GM21529 (cell line): ENCODE measurements around the gene FOSB.
A peak's percentile ranks its signal among the peaks of the same experiment; 100 is the strongest.

ENCODE experiments used
- ATAC-seq: cut with Tn5 transposase; IDR thresholded peaks from one replicate; pipeline ENCODE4 v1.9.1; 2021; ENCODE audit not compliant: unreplicated experiment

FOSB gene

DNA sequence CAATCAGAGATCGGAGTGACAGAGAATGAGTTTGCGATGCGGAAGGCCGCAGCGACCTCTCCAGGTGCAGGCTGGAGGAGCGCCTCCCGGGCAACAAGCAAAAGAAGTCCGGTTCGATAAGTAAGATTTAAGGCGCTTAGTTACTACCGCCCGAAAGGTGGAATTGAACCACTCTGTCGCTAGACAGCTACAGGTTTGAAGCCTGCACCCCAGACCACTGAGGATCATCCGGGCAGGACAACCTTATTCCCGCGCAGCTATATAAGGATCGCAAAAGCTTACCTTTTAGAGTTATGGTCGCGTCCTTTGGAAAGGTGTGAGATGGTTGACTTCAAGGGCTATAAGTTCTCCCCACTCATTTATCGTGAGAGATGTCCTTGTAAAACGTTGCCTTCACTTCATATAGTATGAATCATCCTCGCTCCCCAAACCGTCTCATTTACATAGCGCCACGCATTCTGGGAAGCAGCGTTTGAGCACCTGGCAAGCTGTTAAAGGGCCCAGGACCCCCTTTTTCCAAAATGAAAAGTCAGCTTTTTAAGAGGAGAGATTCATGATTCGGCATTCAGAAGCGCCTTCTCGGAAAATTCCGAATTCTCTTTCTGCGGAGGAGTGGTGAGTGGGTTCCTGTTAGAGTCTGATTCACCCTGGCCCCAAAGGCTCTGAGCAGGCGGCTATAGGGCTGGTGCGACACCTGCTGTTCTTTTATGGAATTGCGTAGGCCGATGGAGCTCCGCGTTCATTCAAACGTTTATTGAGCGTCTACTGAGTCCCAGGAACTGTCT is 10.8 kb downstream of the FOSB start:
- peak; percentile 75 for ATAC-seq

DNA sequence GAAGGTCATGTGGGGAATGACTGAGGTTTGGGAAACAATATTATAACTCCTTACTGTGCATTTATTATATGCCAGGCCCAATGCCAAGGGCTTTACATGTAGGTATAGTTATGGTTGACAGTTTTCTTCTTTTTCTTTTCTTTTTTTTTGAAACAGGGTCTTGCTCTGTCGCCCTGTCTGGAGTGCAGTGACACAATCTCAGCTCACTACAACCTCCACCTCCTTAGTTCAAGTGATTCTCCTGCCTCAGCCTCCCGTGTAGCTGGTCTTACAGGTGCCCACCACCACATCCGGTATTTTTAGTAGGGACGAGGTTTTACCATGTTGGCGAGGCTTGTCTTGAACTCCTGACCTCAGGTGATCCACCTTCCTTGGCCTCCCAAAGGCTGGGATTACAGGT is 15.2 kb downstream of the FOSB start:
- ATAC-seq = no peak

DNA sequence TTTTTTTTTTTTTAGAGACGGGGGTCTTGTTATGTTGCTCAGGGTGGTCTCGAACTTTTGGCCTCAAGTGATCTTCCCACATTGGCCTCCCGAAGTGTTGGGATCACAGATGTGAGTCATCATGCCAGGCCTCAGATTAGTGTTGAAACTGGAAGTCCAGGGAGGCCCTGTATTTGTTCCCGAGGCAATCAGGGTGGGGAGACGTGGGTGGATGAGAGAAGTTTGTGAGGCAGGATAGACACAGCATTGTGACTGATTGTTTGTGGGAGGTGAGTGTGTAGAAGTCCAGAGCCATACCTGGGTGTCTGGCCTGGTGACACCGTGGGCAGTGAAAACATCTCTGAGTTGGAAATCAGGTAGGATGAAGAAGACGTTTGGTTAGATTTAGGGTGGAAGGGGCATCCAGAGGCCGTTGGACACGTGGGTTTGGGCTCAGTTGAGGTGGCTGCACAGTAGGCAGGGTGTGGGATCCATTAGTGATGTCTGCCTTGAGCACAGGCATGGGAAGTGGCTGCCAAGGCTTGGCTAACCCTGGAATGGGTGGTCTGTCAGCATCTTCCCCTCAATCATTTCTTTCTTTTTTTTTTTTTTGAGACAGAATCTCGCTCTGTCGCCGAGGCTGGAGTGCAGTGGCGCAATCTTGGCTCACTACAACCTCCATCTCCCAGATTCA is 16.6 kb downstream of the FOSB start:
- no peak for ATAC-seq

DNA sequence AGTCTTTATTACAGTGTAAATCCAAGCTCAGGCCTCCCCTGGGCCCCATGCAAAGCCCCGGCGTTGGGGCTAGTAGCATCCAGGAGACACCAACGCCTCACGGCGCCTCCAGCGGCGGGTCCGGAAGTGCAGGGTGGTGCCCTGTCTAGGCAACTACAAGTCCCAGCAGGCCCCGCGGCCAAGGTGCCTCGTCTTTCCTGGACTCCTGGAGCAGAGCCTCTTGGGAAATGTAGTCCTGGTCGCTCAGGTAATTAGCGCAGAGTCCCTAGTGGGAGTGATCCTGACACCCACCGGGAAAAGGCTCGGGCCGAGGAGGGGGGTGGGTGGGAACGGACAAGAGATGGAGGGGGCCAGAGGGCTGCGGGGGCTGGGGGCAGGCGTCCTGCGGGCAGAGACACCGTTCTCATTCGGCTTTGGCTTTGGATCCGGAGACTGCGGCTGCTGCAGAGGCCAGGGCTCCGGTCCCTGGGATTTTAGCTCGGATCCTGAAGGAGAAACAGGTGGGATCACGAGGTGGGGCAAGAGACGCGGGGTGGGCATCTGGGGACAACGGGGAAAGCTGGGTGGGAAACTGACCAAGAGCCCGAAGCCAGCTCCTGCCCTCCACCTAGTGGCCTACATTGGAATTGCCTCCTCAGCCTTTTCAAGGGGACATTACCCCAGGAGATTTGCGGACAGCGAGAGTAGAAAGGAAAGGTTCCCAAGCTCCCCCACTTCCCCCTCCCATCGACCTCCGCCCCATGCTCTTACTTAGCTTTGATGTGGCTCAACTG is 17.7 kb downstream of the FOSB start:
- ATAC-seq = peak; percentile 88

DNA sequence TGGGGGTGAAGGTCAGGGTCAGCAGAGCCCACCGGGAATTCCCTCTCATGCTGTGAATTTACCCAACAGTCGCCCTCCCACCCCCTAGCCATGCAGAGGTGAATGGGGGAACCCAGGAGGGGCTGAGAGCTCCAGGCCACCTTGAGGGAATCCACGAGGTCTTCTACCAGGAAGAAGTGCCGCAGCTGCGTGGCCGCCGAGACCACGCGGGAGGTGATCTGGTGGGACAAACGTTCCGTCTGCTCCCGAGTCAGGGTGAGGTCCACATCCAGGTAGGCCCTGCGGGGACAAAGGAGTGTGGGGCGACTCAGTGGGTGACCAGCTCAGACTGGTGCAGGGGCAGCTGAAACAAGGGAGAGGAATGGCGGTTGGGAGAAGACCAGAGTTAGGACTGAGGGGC is 20.9 kb downstream of the FOSB start:
- no peak for ATAC-seq

DNA sequence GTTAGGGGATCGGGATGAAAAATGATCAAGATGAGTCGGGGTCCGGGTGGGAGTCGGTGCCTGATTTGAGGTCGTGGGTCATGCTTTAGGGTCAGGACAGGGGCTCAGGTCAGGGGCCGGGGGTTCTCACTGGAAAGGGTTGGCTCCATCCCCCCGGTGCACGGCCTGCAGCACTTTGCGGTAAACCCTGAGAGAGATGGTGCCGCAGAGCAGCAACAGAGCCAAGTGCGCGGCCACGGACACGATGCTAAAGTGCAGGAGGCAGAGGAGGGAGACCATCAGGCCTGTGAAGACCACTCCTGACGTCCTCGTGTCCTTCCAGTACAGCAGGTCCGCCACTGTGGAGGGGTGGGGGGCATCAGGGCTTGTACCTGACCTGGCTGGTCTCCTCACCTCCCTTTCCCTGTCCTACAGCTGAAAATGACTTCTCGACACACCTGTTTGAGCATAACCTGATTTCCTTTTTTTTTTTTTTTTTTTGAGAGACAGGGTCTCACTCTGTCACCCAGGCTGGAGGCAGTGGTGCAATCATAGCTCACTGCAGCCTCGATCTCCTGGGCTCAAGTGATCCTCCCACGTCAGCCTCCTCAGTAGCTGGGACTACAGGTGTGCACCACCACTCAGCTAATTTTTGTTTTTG is 21.5 kb downstream of the FOSB start:
- no peak for ATAC-seq

DNA sequence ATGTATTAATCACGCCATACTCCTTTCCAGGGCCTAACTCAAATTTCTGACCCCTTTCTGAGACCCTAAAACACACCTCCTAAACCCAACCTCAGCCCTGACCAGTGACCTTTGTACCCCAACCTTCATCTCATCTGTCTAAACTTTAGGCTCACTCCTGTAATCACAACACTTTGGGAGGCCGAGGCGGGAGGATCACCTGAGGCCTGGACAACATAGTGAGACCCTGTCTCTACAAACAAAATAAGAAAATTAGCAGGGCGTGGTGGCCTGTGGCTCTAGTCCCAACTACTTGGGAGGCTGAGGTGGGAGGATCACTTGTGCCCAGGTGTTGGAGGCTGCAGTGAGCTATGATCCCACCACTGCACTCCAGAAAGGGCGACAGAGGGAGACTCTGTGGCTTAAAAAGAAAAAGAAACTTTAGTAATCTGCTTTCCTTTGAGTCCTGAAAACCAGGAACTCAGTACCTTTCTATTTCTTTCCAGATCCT is 24.4 kb downstream of the FOSB start:
- ATAC-seq = no peak

DNA sequence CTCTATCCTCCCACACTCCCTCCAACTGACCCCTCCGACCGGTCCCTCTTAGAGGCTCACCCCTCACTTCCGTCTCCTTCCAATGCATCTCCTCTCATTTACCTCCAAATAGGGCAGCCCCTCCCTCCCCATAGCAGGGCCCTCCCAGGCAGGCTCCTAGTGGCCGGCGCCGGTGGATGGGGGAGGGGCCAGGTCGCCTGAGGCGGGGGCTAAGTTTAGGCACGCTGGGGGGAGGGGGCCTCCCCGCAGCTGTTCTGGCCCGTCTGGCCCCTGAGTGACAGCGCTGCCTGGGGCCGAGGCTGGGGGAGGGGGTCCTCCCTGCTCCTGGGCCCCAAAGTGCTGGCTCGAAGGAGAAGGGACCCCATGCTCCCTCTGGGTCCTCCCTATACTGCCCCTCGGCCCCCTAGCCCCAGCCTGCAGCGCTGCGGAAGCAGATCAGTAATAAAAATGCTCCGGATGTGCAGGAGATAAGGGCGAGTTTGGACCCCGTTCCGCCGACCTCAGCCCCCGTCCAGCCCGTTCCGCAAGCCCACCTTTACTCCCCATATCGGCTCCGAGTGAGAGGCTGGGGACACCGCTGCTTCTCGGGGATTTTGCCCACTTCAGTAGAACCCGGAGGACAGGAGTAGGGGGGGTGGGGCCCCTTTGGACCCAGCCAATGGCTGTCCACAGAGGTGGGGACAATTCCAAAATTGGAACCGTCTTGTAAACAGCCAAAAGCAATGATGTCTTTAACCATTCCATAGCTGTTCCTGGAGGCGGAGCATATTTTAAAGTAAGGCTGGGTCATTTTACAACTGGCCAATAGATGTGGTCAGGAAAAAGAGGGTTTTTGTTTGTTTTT is 25.1 kb downstream of the FOSB start:
- ATAC-seq = peak; percentile 35

DNA sequence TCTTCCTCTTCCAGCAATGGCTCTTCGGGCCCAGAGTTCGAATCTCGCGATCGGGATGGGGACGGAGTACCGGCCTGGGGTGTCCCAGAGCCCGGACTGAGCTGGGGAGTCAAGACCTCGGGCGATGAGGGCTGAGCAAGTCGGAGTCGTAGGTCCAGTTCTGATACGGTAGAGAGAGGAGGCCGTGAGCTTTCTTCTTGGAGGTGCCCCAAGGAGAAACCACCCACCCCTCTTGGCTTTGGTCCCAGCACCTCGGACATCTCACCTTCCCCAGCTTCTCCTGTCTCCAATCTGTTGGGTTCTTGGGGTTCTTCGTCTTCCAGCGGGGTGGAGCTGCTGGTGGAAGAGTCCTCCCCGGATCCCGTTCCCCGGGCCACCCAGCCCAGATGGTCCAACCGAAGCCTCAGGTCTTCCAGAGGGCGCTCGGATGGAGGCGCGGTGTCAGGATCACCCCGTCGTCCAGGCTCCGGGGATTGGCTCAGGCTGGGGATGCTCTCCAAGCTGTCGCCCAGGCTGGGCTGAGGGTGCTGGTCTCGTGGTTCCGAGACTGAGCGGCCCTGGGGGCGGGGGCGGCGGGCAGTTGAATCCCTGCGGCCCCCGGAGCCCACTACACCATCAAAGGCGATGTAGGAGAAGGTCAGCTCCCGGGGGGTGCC is 26.6 kb downstream of the FOSB start:
- no peak for ATAC-seq

DNA sequence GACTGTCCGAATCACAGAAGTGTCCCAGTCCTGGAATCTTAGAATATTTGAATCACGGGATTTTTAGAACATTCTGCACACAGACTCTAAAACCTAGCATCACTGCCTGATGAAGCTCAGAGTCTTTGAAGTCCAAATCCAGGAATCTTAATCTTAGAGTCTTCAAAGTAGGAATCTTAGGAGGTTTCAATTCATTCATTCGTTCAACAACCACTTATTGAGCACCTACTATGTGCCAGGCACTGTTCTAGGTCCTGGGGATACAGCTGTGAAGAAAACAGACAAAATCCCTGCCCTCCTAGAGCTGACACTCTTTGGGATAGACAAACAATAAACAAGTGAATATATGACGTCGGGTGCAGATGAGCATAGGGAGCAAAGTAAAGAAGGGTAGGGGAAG is 27.4 kb downstream of the FOSB start:
- no peak for ATAC-seq

DNA sequence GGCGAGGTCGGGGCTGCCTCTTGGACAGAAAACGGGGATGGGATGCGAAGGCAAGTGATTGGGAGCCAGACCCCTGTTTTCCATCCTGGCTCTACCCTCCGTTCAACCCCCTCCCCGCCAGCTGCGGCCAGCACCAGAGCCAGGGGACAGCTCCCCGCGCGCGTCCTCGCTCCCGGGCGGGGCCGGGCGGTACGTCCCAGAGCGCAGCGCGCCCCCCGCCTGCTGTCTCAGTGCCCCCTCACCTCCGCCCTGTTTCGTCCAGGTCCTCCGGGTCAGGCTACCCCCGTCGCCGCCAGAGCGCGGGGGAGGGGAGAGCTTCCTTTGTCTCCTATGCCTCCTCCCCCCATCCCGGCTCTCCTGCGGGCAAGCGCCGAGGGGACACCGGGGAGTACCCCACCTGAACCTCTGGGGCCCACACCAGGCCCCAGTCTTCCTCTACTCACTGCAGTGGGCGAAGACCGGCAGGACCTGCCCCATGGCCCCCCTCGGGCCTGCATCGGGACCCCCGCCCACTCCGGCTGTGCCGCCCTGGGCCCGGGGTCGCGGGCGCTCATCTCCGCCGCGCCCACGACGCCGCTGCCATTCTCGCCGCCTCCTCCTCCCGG is 28.7 kb downstream of the FOSB start:
- peak; percentile 10 for ATAC-seq

DNA sequence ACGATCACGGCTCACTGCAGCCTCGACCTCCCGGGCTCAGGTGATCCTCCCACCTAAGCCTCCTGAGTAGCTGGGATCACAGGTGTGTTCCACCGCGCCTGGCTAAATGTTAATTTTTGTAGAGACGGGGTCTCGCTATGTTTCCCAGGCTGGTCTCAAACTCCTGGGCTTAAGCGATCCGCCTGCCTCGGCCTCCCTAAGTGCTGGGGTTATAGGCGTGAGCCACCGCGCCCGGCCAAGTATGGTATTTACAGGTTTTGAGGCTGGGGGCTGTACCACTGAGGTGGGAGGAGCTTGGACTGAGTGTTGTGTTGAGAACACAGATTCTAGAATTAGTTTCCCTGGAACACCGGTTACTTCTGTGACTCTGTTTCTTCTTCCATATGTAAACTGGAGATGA is 30.0 kb downstream of the FOSB start:
- ATAC-seq = no peak

DNA sequence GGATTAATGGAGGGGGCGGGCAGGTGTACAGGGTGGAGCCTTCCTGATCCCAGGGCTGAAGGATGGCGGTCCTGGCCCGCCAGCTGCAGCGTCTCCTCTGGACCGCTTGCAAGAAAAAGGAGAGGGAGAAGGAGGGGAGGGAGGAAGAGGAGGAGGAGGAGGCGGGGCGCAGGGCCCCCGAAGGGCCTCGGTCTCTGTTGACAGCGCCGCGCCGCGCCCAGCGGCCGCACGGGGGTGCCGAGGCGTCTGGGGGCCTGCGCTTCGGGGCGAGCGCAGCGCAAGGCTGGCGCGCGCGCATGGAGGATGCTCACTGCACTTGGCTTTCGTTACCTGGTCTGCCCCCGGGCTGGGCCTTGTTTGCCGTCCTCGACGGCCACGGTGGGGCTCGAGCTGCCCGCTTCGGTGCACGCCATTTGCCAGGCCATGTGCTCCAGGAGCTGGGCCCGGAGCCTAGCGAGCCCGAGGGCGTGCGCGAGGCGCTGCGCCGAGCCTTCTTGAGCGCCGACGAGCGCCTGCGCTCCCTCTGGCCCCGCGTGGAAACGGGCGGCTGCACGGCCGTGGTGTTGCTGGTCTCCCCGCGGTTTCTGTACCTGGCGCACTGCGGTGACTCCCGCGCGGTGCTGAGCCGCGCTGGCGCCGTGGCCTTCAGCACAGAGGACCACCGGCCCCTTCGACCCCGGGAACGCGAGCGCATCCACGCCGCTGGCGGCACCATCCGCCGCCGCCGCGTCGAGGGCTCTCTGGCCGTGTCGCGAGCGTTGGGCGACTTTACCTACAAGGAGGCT is 30.8 kb downstream of the FOSB start, which contains the start of gene PPM1N:
PPM1N (plus strand) TSS at position 33 of the 785 bp plus-strand sequence; CDS start at position 63, 30 bp downstream.
- ATAC-seq = no peak

DNA sequence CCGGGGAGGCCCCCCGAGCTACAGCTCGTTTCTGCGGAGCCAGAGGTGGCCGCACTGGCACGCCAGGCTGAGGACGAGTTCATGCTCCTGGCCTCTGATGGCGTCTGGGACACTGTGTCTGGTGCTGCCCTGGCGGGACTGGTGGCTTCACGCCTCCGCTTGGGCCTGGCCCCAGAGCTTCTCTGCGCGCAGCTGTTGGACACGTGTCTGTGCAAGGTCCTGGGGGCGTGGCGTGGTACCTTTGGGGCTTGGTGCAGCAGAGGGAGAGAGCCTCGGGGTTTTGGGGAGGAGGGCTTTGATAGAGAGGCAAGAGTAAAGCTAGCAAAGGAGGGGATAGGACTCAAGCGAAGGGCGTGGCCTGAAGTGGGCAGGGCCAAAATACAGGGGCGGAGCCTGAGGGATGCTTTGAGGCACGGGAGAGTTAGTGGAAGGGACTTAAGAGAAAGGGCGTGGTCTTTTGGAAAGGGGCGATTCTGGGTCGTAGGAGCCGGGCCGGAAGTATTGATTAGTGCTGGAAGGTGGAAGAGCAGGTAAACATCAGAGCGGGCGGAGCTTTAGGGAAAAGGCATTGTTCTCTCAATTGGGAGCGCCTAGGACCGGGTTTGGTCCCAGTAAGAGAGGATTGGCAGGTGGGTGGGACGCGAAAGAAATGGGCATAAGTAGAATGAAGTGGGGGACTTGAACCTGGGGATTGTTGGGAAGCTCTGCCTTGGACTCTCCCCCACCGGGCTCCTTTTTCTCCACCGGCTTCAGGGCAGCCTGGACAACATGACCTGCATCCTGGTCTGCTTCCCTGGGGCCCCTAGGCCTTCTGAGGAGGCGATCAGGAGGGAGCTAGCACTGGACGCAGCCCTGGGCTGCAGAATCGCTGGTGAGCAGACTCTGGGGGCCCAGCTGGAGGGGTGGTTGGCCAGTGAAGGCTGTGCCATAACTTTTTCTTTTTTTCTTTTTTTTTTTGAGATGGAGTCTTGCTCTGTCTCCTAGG is 31.7 kb downstream of the FOSB start:
- no peak for ATAC-seq

DNA sequence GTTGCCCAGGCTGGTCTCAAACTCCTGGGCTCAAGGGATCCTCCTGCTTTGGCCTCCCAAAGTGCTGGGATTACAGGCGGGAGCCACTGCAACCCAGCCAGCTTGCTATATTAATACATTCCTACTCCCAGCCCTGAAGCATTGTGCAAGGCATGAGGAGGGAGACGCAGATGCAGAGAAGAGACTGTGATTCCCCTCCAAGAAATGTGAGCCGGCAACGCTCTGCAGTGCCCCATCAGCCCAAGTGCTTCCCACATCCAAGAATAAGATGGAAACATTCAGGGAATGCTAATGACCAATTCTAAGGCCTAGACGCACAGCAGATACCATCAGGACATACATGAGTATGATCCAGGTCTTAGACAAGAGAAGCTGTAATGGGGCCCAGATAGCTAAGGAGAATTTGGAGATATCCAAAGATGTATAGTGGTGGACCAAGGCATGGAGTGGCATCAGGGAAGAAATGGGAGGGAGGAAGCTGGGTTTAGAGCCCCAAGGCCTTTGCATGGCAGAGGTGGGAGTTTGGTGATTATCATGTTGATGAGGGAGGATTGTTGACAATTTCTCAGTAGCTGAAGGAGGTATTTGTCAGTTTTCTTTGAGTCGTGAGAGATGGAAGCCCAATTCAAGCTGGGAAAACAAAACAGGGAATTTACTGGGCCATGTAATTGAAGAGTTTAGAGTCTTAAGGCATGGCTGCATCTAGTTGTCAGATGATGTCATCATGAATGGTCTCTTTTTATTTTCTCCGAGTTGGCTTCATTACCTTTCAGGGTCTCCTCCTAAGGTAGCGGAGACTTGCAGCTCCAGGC is 33.3 kb downstream of the FOSB start:
- no peak for ATAC-seq

DNA sequence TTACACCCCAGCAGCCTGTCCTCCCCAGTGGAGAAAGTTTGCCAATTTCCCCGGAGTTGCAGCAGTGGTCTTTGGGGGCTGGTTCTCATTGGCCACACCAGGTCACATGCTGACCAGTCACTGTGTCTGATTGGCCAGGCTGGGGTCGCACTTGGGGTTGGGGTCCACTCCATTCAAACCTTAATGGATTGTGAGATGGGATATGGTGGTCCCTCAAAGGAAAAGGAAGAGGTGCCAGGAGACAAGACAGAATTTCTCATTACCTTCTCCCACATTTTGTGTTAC is 33.9 kb downstream of the FOSB start:
- ATAC-seq = no peak

DNA sequence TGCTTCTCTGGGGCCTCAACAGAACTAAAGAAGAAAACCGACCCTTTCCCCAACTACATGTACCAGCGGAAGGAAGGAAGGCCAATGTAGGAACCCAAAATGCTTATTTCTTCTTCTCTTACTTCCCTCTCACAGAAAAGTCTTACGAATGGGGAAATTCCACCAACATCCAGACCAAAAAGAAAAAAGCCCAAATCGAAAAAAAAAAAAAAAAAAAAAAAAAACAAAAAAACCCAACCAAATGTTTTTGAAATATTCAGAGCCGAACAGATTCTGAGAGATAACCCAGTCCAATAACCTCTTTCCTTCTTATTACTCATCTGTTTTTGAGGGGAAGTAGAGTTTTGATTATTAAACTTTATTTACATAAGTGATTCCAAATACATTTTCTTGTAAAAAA is 34.3 kb downstream of the FOSB start:
- no peak for ATAC-seq
